K562 (cell line): ENCODE data around the gene TLE3. TPM values are rescaled to one million over a fixed set of nuclear protein-coding genes. Genes with fewer than 3 reads are reported as not detected.

Source experiments
- CAMTA2 ChIP-seq: fragments of 250-450 bp; sonication (Bioruptor Pico); conservative IDR thresholded peaks from 2 replicates; pipeline ENCODE4 v1.5.1; 2022
- HES1 ChIP-seq: fragments of 450-650 bp; IDR thresholded peaks from 2 replicates; pipeline ENCODE4 v1.6.1; 2016; ENCODE audit warnings: low read depth, mild to moderate bottlenecking, moderate library complexity
- MBD1 ChIP-seq: fragments of 250-450 bp; sonication (Bioruptor Pico); IDR thresholded peaks from 2 replicates; pipeline ENCODE4 v1.8.0; 2022; ENCODE audit warnings: inconsistent platforms
- MCM5 ChIP-seq: fragments of 450-650 bp; IDR thresholded peaks from 2 replicates; pipeline ENCODE4 v1.6.1; 2016; ENCODE audit warnings: low read depth
- NFE2 ChIP-seq: IDR thresholded peaks from 2 replicates; pipeline ENCODE4 v1.6.1; 2014; ENCODE audit warnings: antibody characterized with exemption, low read depth
- POLR3A ChIP-seq: IDR thresholded peaks from 2 replicates; pipeline ENCODE4 v1.6.1; 2011; ENCODE audit warnings: borderline replicate concordance, mild to moderate bottlenecking, moderate library complexity; ENCODE audit not compliant: insufficient read length, insufficient read depth; ENCODE audit errors: extremely low read depth
- UBTF ChIP-seq, 2 experiments: IDR thresholded peaks; 2 replicates each; pipeline ENCODE4 v1.6.1; 2012; ENCODE audit warnings: improper control_type of control experiment in 2 of 2, low read depth in 2 of 2, low read length in 2 of 2, borderline replicate concordance in 1 of 2
- ZNF184 ChIP-seq: sonication (generic); formaldehyde crosslinking; IDR thresholded peaks from 2 replicates; pipeline ENCODE4 v1.5.0; 2020; ENCODE audit warnings: missing genetic modification reagents
- polyA plus RNA-seq, 8 experiments: library from polyadenylated mRNA; depleted of rRNA in 4 of 8; stranded (reverse) in 5 of 8; unstranded in 3 of 8; fragments of >200 nt; fragmentation: Nextera tagmentation in 2 of 8; fragmentation: Illumina TruSeq in 1 of 8; extraction: Ambion mirVana in 2 of 8; extraction: Trizol in 1 of 8; gene quantifications; 2 replicates each; pipeline versions ENCODE4 v1.2.1 to v1.2.3, GENCODE V29; 2011 to 2014; ENCODE audit warnings: inconsistent platforms in 1 of 8, missing spikeins in 1 of 8
- total RNA-seq, 7 experiments: library from RNA; depleted of rRNA in 6 of 7; stranded (reverse); fragments of >200 nt in 6 of 7; fragmentation: Illumina TruSeq in 2 of 7; extraction: Trizol in 2 of 7; gene quantifications; 2 replicates each; pipeline versions ENCODE4 v1.2.1 to v1.2.3, GENCODE V29; 2011 to 2021; ENCODE audit warnings: low replicate concordance in 1 of 7

The TLE3 gene
- total and polyA plus RNA-seq, 9 of the 15 experiments (the other 6 are each of a cell fraction or from before 2014, with no cell fraction given): 1.5 to 84.2 (median 14.1) TPM

DNA sequence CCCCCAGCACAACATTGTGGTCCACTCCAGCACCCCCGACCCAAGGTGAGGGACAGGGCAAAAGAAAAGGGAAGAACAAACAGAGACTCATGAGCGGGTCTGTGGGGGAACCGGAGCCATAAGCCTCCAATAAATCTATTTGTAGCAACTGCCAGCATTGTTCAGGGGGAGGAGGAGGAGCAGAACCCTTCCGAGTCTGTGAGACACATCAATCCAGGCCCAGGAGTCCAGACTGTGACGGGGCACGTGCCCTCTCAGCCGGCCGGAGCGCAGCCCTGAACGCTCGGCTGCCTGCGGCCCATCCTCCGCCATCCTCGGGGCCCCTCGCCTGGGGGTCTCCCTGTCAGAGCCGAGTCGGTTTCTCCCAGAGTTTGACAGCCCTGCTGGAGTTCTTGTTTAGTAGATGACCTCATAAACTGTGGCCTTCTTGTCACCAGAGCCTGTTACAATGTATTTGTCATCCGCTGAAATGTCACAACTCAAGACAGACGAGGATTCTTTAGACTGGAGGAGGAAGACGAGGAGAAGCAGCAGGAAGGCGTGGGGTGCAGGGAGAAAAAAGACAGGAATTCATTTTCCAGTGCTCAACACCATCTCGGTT lies 47.9 kb downstream of the TLE3 start (continued):
- TF ChIP-seq UBTF (IDR thresholded peaks at IDR 0.05; ENCODE audit: borderline replicate concordance in 1 of 2, low read depth in 2 of 2, low read length in 2 of 2): no peak
- TF ChIP-seq MCM5: no peak
- TF ChIP-seq NFE2: no peak
- TF ChIP-seq POLR3A: no peak
- TF ChIP-seq HES1: no peak
- TF ChIP-seq CAMTA2 (CRISPR knock-in tag): no peak
- no peak for TF ChIP-seq MBD1 (CRISPR knock-in tag)
- no peak for TF ChIP-seq ZNF184 (CRISPR knock-in tag)
